Cardiac septum (tissue), 1 donor: ENCODE data around the gene AKT2. TPM values are rescaled to one million over a fixed set of nuclear protein-coding genes. Genes with fewer than 3 reads are reported as not detected.

ENCODE experiments used
- DNase-seq: peaks from one replicate; pipeline ENCODE4 v3.0.0-alpha.2; 2020; ENCODE audit warnings: low spot score
- intact Hi-C: fragments of 100-400 bp; cut with DNase I; formaldehyde crosslinking; loops from one replicate; pipeline ENCODE4 v1.14.0; 2022
- total RNA-seq: library from RNA; stranded (reverse); fragmentation: NEBNext Ultra II Directional; extraction: Animal tissue kit (Norgen Biotek cat#: 25700); gene quantifications from one replicate; pipeline ENCODE4 v1.2.1, GENCODE V29; 2021
- donor health status: DM: no; HTN: no; CAD: no.

AKT2 gene
- total RNA-seq, 1 donor from 2014 or later = 116 TPM

GRCh38 chr19:40262422-40262821 is 22.7 kb downstream of the AKT2 start:
- DNase-seq = no peak
- intact Hi-C loops = no loop called here

GRCh38 chr19:40261631-40262030 is 23.5 kb downstream of the AKT2 start:
- DNase-seq = no peak
- intact Hi-C loops = no loop called here

GRCh38 chr19:40257096-40257517 is 28.0 kb downstream of the AKT2 start:
- DNase-seq = no peak
- intact Hi-C loops = no loop called here

GRCh38 chr19:40256512-40256911 is 28.6 kb downstream of the AKT2 start:
- DNase-seq = no peak

GRCh38 chr19:40255619-40256166 is 29.5 kb downstream of the AKT2 start:
- intact Hi-C loops = no loop called here

More at GRCh38 chr19:40256512-40256911, 28.6 kb downstream of the AKT2 start:
- intact Hi-C loops = no loop called here

GRCh38 chr19:40254714-40255418 is 30.3 kb downstream of the AKT2 start:
- intact Hi-C loops = no loop called here
- no peak for DNase-seq

More at GRCh38 chr19:40255619-40256166, 29.5 kb downstream of the AKT2 start:
- no peak for DNase-seq

GRCh38 chr19:40253611-40254092 is 31.5 kb downstream of the AKT2 start:
- intact Hi-C loops = no loop called here
- no peak for DNase-seq

GRCh38 chr19:40252395-40252794 is 32.8 kb downstream of the AKT2 start:
- intact Hi-C loops = no loop called here
- DNase-seq = no peak

GRCh38 chr19:40251991-40252390 is 33.2 kb downstream of the AKT2 start:
- intact Hi-C loops = no loop called here

GRCh38 chr19:40251244-40251643 is 33.9 kb downstream of the AKT2 start:
- intact Hi-C loops = no loop called here

More at GRCh38 chr19:40251991-40252390, 33.2 kb downstream of the AKT2 start:
- no peak for DNase-seq

GRCh38 chr19:40249781-40250180 is 35.4 kb downstream of the AKT2 start:
- DNase-seq = no peak
- intact Hi-C loops = no loop called here

More at GRCh38 chr19:40251244-40251643, 33.9 kb downstream of the AKT2 start:
- no peak for DNase-seq

- intact Hi-C loops = no loop called here
- DNase-seq = no peak
Observed at GRCh38 chr19:40249201-40249600, 35.9 kb downstream of the AKT2 start.

- intact Hi-C loops = no loop called here
- no peak for DNase-seq
Observed at GRCh38 chr19:40247735-40248262, 37.3 kb downstream of the AKT2 start.

GRCh38 chr19:40247178-40247577 is 38.0 kb downstream of the AKT2 start:
- no peak for DNase-seq
- intact Hi-C loops = no loop called here

- intact Hi-C loops = no loop called here
- no peak for DNase-seq
Observed at GRCh38 chr19:40246292-40247073, 38.7 kb downstream of the AKT2 start.

GRCh38 chr19:40245506-40246128 is 39.5 kb downstream of the AKT2 start:
- no peak for DNase-seq

GRCh38 chr19:40244579-40245317 is 40.4 kb downstream of the AKT2 start:
- intact Hi-C loops = no loop called here
- DNase-seq = no peak

More at GRCh38 chr19:40245506-40246128, 39.5 kb downstream of the AKT2 start:
- intact Hi-C loops = no loop called here

- intact Hi-C loops = no loop called here
- no peak for DNase-seq
Observed at GRCh38 chr19:40243181-40243580, 42.0 kb downstream of the AKT2 start.

- intact Hi-C loops = no loop called here
- DNase-seq = no peak
Observed at GRCh38 chr19:40242480-40242879, 42.7 kb downstream of the AKT2 start.
